Muscle of arm (tissue), 12 donors: Measurements from ENCODE around the gene SDK2. TPM values are rescaled to one million over a fixed set of nuclear protein-coding genes. Genes with fewer than 3 reads are reported as not detected.

Source experiments
- DNase-seq: peaks from one replicate; pipeline ENCODE4 v3.0.0-alpha.2; 2013
- polyA plus RNA-seq, 12 donors: library from polyadenylated mRNA; unstranded; fragments of 120-200 nt; gene quantifications; one replicate each; pipeline ENCODE4 v1.2.1, GENCODE V29; 2013; ENCODE audit not compliant: insufficient read length in 12 of 12

SDK2 gene
- polyA plus RNA-seq, 12 donors, result 14.0 to 38.3 (median 28.7) TPM

- no peak for DNase-seq
These were observed 6.4 kb downstream of the SDK2 start for GRCh38 chr17:73637866-73638265.

DNA sequence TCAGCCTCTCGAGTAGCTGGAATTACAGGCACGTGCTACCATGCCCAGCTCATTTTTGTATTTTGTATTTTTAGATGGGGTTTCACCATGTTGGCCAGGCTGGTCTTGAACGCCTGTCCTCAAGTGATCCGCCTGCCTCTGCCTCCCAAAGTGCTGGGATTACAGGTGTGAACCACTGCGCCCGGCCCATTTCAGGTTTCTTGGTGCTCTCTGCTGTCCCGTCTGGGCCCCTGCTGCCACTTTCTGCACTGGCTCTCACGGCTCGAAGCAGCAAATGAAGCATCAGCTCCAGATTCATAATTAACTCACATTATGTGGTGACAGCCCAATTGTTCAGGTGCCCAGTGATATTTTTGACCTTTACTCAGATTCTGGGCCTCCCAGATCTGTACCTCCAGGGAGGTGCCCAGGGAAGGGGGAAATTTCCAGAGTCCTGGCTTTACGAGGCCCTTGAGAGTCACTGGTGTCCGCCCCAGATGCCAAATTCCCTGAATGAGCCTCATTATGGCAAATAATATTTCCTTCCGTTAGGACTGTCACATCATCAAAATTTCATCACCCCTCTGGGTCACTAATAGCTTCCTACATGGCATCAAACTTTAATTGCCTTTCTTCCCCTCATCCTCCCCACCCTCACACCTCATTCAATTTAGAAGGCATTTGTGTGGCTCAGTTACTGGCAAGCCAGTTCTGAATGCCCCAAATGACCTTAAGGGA, 9.0 kb downstream of the SDK2 start:
- no peak for DNase-seq

GRCh38 chr17:73634629-73635028, 9.6 kb downstream of the SDK2 start:
- DNase-seq, result no peak

DNA sequence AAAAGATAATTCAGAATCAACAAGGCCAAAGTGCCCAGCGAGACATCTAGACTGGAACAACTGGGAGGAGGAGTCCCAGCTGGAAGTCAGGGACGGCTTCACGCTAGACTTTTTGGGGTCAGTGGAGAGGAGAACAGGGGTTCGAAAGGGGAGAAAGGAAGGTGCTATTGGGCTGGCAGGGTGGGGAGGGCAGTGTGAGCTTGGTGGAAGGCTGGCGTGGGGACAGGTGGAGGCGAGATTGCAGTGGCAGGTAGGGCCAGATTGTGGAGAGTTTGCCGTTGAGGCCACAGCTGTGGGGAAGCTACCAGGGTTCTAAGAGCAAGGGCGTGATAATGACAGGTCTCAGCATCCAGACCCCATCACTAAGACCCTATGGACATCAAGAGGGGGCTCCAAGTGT, 10.5 kb downstream of the SDK2 start:
- DNase-seq, result no peak

DNA sequence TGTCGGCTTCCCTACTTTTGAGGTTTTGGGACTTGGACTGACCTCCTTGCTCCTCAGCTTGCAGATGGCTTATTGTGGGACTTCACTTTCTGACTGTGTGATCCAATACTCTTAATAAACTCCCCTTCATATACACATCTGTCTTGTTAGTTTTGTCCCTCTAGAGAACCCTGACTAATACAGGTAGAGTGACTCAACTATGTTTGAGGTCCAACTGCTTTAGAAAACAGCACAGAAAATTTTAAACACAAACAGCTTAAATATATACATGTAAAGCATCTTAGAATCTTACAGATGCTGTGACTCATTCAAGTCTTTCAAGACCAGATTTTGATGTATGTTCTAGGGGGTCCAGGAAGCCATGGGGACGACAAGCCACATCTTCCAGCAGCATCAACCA, 11.7 kb downstream of the SDK2 start:
- no peak for DNase-seq

DNA sequence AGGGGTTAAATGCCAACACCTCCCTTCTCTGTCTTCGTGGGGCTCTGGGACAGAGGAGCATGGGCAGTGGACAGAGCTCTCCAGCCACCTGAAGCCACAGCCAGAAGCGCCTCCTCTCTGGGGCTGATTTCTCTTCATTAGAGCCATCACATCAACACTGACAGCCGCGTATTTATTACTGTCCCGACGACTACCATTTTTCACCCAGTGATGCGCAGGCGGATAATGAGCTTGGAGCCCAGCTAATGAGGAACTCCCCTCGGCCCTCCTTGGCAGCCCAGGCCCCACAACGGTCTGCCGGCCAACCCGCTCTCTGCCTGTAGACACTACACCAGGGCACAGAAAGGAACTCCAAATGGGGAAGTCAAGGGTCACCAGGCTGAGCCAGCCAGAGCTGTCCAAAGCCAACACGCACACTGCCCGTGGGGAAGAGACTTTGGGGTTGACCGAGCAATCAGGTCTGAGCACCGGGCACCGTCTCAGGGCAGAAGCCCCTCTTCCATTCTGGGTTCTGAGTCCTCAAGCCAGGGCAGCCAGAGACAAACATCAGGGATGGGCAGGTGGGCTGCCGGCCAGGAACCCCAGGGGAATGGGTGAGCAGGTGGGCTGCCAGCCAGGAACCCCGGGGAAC, 13.2 kb downstream of the SDK2 start:
- DNase-seq, result no peak

DNA sequence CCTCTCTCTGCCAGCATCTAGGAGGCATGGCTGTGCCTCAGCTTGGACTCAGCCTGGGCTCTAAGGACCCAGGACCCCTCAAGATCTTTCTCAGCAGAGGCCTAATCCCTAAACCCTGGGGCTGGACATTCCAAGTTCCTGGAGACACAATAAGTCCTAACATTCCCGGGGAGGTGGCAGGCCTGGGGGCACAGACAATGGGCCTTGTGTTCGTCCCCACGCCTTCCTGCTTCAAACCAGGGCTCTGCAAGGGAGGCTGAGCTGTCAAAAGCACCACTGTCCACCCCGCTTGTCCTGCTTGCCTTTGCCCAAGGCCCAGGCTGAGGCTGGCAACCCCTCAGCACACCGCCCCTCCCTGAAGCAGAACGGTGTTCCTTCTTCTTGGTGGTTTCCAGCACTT, 13.7 kb downstream of the SDK2 start:
- no peak for DNase-seq

DNA sequence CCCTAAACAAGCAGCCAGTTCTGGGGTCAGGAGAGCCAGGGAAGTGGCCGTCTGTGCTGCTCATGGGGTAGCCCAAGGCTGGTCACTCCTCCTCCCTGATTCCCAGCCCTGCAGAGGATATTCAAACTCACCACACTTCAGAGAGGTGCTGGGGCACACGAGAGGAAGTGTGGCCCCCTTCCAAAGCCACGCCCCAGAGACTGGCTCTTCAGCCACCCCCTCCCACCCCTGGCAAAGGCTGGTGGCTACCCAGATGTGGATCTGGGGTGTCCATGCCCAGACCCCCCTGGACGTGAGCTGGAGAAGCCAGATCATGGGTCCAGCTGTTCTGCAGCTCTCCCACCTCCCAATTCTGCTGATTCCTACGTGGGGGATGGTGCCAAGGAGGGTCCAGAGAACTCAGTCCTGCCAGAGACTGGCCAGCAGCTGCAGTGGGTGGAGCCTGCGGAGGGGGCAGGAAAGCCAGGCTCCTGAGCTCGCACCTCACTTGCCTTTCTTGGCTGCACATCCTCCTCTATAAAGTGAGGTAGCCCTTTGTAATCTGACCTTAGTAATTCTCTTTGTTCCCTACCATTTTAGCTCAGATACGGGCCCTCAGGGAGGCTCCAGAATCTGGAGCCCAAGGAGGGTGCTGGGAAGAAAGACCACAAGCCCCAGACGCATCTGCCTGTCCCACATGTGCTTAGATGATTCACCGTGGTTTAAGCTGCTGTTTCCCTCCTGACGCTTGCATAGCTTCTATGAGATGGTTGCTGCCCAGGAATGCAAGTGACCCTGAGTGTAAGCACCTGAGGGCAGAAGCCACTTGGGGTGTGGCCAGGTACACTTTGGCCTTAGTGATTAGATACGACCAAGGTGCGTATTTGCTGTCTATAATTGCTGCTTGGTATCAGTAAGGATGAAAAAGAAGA, 15.3 kb downstream of the SDK2 start:
- no peak for DNase-seq

- DNase-seq, result peak; percentile 38
These were observed 18.1 kb downstream of the SDK2 start for GRCh38 chr17:73625991-73626673.

DNA sequence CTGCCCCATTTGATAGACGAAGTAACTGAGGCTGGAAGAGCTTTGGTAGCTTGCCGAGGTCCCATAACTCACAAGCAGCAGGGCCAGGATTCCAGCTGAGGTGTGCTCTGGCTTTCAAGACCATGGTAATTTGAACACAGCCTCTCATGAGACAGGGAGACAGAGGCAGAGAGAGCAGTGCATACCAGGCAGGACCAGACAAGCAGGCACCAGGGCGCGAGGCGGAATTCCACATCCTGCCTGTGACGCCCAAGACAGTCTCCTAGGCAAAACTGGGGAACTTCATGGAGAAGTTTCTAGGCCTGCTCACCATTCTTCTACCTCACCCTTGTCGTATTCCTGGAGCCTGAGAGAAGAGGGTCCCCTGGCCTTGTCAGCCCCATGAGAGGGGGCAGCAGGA, 19.2 kb downstream of the SDK2 start:
- no peak for DNase-seq

GRCh38 chr17:73624496-73624988, 19.7 kb downstream of the SDK2 start:
- no peak for DNase-seq

- no peak for DNase-seq
These were observed 20.4 kb downstream of the SDK2 start for GRCh38 chr17:73623818-73624217.

DNA sequence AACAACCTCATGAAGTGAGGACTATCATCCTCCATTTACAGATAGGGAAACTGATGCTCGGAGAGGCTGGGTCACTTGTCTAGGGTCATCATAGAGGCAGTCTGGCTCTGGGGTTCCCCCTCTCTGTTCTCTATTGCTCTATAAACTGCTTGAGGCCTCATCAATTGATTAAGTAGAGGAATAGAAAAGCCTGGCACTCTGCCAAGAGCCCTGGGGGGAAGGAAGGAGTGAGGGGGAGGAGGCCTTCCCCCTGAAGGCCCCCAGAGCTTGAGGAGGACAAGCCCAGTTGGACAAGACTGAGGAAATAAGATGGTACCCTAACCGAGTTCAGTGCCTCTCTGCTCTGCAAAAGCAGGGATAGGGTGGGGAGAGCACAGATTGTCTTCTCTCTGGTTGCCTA, 21.0 kb downstream of the SDK2 start:
- DNase-seq, result no peak

DNA sequence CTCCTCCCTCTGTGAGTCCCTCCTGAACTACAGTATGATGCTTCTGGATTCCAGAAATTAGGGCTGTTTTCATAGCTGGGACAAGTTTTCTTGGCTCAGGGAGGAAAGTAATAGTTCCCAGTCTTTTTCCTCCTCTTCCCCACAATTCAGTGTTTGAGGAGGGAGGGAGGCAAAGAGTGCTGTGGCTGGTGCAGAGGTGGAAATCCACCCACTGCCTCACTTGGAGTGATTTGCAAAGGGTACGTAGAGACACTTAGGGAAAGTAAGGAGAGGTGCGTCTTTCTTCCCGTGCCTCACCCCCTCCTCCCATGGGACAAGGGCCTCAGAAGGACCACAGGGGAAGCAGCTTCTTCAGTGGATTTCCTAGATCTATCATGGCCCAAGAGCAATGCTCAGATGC, 21.9 kb downstream of the SDK2 start:
- DNase-seq, result no peak

DNA sequence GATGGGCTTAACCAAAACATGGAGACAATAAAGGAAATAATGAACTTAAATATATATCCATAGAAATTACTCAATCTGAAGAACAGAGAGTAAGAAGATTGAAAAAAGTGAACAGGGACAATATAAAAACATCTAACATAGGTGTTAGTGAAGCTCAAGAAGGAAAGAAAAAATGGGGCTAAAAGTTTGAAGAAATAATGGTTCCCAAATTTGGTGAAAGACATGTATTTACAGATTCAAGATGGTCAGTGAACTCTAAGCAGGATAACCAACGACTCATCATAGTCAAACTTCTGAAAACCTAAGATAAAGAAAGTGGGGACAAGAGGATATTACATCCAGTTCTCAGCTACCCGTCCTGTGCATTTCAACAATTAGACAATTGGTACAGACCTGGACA, 22.6 kb downstream of the SDK2 start:
- DNase-seq, result no peak

GRCh38 chr17:73620414-73620813, 23.8 kb downstream of the SDK2 start:
- no peak for DNase-seq

DNA sequence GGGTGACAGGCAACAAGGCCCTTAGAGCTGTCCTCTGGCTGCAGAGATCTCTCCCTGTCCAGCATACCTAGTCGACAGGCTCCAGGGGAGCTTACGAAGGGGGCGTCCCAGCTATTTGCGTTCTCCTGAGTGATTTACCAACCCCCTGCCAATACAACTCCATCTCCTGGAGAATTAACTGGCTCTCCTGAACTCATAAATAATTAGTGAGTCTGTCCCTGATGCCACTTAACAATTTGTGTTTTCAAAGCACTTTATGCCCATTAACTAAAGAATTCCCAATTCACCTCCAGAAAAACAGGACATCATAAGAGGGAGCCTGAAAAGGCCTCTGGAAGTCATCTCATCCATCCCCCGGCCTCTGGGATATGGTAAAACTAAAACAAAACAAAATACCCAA, 26.7 kb downstream of the SDK2 start:
- DNase-seq, result no peak

DNA sequence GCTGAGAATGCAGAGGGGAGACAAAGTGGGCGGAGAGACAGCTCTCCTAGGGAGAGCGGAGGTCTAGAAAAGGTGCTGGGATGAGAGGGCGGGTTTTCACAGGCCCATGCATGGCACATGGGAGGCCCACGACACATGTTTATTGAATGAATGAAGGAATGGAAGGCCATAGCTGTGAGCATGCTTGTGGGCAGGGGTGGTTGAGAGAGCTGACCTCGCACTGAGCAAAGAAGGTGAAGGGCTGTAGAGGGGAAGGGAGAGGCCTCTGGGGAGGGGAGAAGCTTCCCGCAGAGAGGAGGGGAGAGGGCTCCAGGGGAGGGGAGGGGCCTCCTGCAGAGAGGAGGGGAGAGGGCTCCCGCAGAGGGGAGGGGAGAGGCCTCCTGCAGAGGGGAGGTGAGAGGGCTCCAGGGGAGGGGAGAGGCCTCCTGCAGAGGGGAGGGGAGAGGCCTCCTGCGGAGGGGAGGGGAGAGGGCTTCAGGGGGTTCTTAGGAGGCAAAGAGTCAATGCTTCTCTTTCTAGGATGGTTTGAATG, 27.3 kb downstream of the SDK2 start:
- DNase-seq, result no peak

GRCh38 chr17:73616120-73616872, 27.9 kb downstream of the SDK2 start:
- no peak for DNase-seq

DNA sequence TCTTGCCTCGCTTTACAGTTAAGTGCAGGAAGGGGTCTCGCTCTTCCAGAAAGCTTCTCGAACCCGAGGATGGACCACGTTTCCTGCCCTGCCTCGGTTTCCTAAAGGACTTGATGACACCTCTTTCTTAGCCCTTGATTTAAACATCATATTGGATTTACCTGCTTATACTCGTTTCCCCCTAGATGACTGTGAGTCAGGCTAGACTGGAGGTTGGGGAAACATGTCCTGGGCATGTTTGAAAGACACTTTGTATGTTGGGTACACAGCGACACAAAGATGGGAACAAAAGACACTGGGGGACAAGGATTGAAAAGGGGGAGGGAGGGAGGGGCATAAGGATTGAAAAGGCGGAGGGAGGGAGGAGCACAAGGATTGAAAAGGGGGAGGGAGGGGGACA, 30.0 kb downstream of the SDK2 start:
- no peak for DNase-seq
